H9 (cell line): Measurements from ENCODE around the gene ZCCHC10. TPM values are rescaled to one million over a fixed set of nuclear protein-coding genes. Genes with fewer than 3 reads are reported as not detected.

Source experiments
- DNase-seq: peaks from one replicate; pipeline ENCODE4 v3.0.0-alpha.2; 2017
- H2AFZ ChIP-seq: one replicate; pipeline ENCODE4 v1.6.1; 2013; ENCODE audit warnings: mild to moderate bottlenecking, low read length, control low read depth, moderate library complexity
- H2AK5ac ChIP-seq: 2 replicates; pipeline ENCODE4 v1.6.1; 2013; ENCODE audit warnings: low read length, control low read depth, mixed read lengths; ENCODE audit not compliant: insufficient read length
- H2BK120ac ChIP-seq: one replicate; pipeline ENCODE4 v1.6.1; 2013; ENCODE audit warnings: low read depth, mild to moderate bottlenecking, low read length, control low read depth, inconsistent platforms; ENCODE audit not compliant: poor library complexity, severe bottlenecking
- H2BK12ac ChIP-seq: 2 replicates; pipeline ENCODE4 v1.6.1; 2013; ENCODE audit warnings: low read length, control low read depth, mixed read lengths, low read depth; ENCODE audit not compliant: insufficient read length
- H2BK15ac ChIP-seq: 2 replicates; pipeline ENCODE4 v1.6.1; 2013; ENCODE audit warnings: low read depth, low read length, control low read depth
- H2BK20ac ChIP-seq: one replicate; pipeline ENCODE4 v1.6.1; 2013; ENCODE audit warnings: low read depth, mild to moderate bottlenecking, low read length, control low read depth, inconsistent platforms; ENCODE audit not compliant: poor library complexity, severe bottlenecking
- H2BK5ac ChIP-seq: 2 replicates; pipeline ENCODE4 v1.6.1; 2013; ENCODE audit warnings: low read length, control low read depth, mixed read lengths; ENCODE audit not compliant: insufficient read length
- H3K14ac ChIP-seq: 2 replicates; pipeline ENCODE4 v1.6.1; 2013; ENCODE audit warnings: low read length, control low read depth; ENCODE audit not compliant: insufficient read depth
- H3K18ac ChIP-seq: 2 replicates; pipeline ENCODE4 v1.6.1; 2013; ENCODE audit warnings: low read depth, mild to moderate bottlenecking, mixed read lengths, low read length, control low read depth; ENCODE audit not compliant: insufficient read length
- H3K23ac ChIP-seq: 2 replicates; pipeline ENCODE4 v1.6.1; 2013; ENCODE audit warnings: low read length, control low read depth, mixed read lengths, low read depth; ENCODE audit not compliant: insufficient read length
- H3K23me2 ChIP-seq: 2 replicates; pipeline ENCODE4 v1.6.1; 2013; ENCODE audit warnings: low read depth, mild to moderate bottlenecking, mixed read lengths, low read length, control low read depth; ENCODE audit not compliant: insufficient read length, poor library complexity, severe bottlenecking
- H3K27ac ChIP-seq: 2 replicates; pipeline ENCODE4 v1.5.1; 2013; ENCODE audit warnings: low read length, control low read depth, mixed read lengths, low read depth; ENCODE audit not compliant: insufficient read length
- H3K27me3 ChIP-seq: 2 replicates; pipeline ENCODE4 v1.6.1; 2013; ENCODE audit warnings: low read length, control low read depth, inconsistent platforms; ENCODE audit not compliant: insufficient read depth
- H3K4ac ChIP-seq: 2 replicates; pipeline ENCODE4 v1.6.1; 2013; ENCODE audit warnings: low read depth, mild to moderate bottlenecking, control low read depth, inconsistent platforms, low read length, moderate library complexity
- H3K4me1 ChIP-seq: 2 replicates; pipeline ENCODE4 v1.6.1; 2013; ENCODE audit warnings: low read length, control low read depth, inconsistent platforms; ENCODE audit not compliant: insufficient read depth
- H3K4me2 ChIP-seq: 2 replicates; pipeline ENCODE4 v1.6.1; 2013; ENCODE audit warnings: low read length, control low read depth, mixed read lengths; ENCODE audit not compliant: insufficient read length, insufficient read depth
- H3K56ac ChIP-seq: 2 replicates; pipeline ENCODE4 v1.6.1; 2013; ENCODE audit warnings: low read depth, mild to moderate bottlenecking, mixed read lengths, low read length, control low read depth; ENCODE audit not compliant: insufficient read length
- H3K79me1 ChIP-seq: 2 replicates; pipeline ENCODE4 v1.6.1; 2013; ENCODE audit warnings: low read depth, mild to moderate bottlenecking, moderate library complexity, low read length, control low read depth, inconsistent platforms; ENCODE audit not compliant: insufficient read depth, poor library complexity, severe bottlenecking
- H3K79me2 ChIP-seq: 2 replicates; pipeline ENCODE4 v1.6.1; 2013; ENCODE audit warnings: low read length, control low read depth, inconsistent platforms; ENCODE audit not compliant: insufficient read depth
- H3K9ac ChIP-seq: 2 replicates; pipeline ENCODE4 v1.6.1; 2013; ENCODE audit warnings: low read length, control low read depth, mixed read lengths; ENCODE audit not compliant: insufficient read length; ENCODE audit errors: extremely low read depth
- H3K9me3 ChIP-seq: one replicate; pipeline ENCODE4 v1.6.1; 2013; ENCODE audit warnings: low read depth, low read length, inconsistent platforms; ENCODE audit not compliant: control insufficient read depth
- H3T11ph ChIP-seq: one replicate; pipeline ENCODE4 v1.6.1; 2013; ENCODE audit warnings: mild to moderate bottlenecking, low read length, control low read depth, inconsistent platforms
- H4K20me1 ChIP-seq: one replicate; pipeline ENCODE4 v1.6.1; 2013; ENCODE audit not compliant: control insufficient read depth, insufficient read length, insufficient read depth
- H4K5ac ChIP-seq: 2 replicates; pipeline ENCODE4 v1.6.1; 2013; ENCODE audit warnings: low read depth, mild to moderate bottlenecking, mixed read lengths, low read length, control low read depth; ENCODE audit not compliant: insufficient read length
- H4K8ac ChIP-seq: replicated peaks from 2 replicates; pipeline ENCODE4 v1.6.1; 2013; ENCODE audit warnings: low read length, control low read depth, mixed read lengths, low read depth; ENCODE audit not compliant: insufficient read length
- H4K91ac ChIP-seq: 2 replicates; pipeline ENCODE4 v1.6.1; 2013; ENCODE audit warnings: low read depth, mild to moderate bottlenecking, moderate library complexity, mixed read lengths, low read length, control low read depth; ENCODE audit not compliant: insufficient read length
- H3K27ac Mint-ChIP-seq, 3 experiments: 2 replicates in 2 of 3; 3 replicates in 1 of 3; pipeline ENCODE4 v1.8.0; 2020 to 2021; ENCODE audit warnings: mixed read lengths in 3 of 3, mild to moderate bottlenecking in 1 of 3, moderate library complexity in 1 of 3
- H3K27me3 Mint-ChIP-seq: 2 replicates; pipeline ENCODE4 v1.8.0; 2021; ENCODE audit warnings: low read depth, mild to moderate bottlenecking, moderate library complexity, mixed read lengths
- H3K36me3 Mint-ChIP-seq, 3 experiments: 2 replicates in 2 of 3; 3 replicates in 1 of 3; pipeline ENCODE4 v1.8.0; 2020 to 2021; ENCODE audit warnings: low read depth in 3 of 3, mixed read lengths in 3 of 3; ENCODE audit not compliant: insufficient read depth in 1 of 3
- H3K4me1 Mint-ChIP-seq, 2 experiments: 2 replicates each; pipeline ENCODE4 v1.8.0; 2020; ENCODE audit warnings: mixed read lengths in 2 of 2
- H3K4me3 Mint-ChIP-seq, 2 experiments: 2 replicates in 1 of 2; 3 replicates in 1 of 2; pipeline ENCODE4 v1.8.0; 2020 to 2021; ENCODE audit warnings: mild to moderate bottlenecking in 2 of 2, mixed read lengths in 2 of 2, moderate library complexity in 1 of 2
- H3K9me3 Mint-ChIP-seq, 2 experiments: 2 replicates in 1 of 2; 3 replicates in 1 of 2; pipeline ENCODE4 v1.8.0; 2020; ENCODE audit warnings: mild to moderate bottlenecking in 2 of 2, mixed read lengths in 2 of 2, moderate library complexity in 1 of 2
- CTCF ChIP-seq: fragments of 200-600 bp; sonication (generic); conservative IDR thresholded peaks from 3 replicates; pipeline ENCODE4 v1.8.0; 2021; ENCODE audit warnings: antibody characterized with exemption, mild to moderate bottlenecking
- WGBS: extraction: QIAGEN DNeasy Blood & Tissue Kit; methylation state at CpG from one replicate; pipeline ENCODE4 v1.1.7; 2013; ENCODE audit warnings: missing lambda C conversion rate, low lambda C conversion rate, mixed read lengths; ENCODE audit not compliant: insufficient read length; ENCODE audit errors: extremely low coverage; 5-methylcytosine and 5-hydroxymethylcytosine counted together
- total RNA-seq: library from RNA; stranded (reverse); gene quantifications from 2 replicates; pipeline ENCODE4 v1.2.1, GENCODE V29; 2021

The ZCCHC10 gene
- total RNA-seq, 1 experiment from 2014 or later: 34.0 TPM

- Mint-ChIP-seq H3K9me3 (no peaks in the 10 kb centered on the region; a peak in 2 of 5 replicates), H3K27me3 (no peaks in the 10 kb centered on the region), H3K27ac (peak overlapping the region in 2 of 3 experiments; percentile 90 to 91; a peak in 4 of 7 replicates), H3K4me1 (peaks cover 27 to 31% of the 10 kb centered on the region in 2 experiments), H3K36me3 (peaks cover 4 to 18% (median 10%) of the 10 kb centered on the region in 3 experiments; a peak in 6 of 7 replicates), H3K4me3 (peak overlapping the region in 1 of 2 experiments; percentile 59; a peak in 3 of 5 replicates)
- H2BK15ac ChIP-seq: no peak overlapping the region
- TF ChIP-seq CTCF: no peak
- no peak overlapping the region for H4K5ac ChIP-seq
- no peak for DNase-seq
- no peak overlapping the region for H3K56ac ChIP-seq
- H2BK12ac ChIP-seq: no peak overlapping the region
- H2BK120ac ChIP-seq: no peak overlapping the region
- H3K79me2 ChIP-seq: peaks cover 25% of the 10 kb centered on the region
- no peaks in the 10 kb centered on the region for H3K79me1 ChIP-seq
- H2AK5ac ChIP-seq: no peak overlapping the region
- no CpG with 5 or more reads among the region's 1 CpG for WGBS
- peaks cover 2% of the 10 kb centered on the region; the same call in 1 of the 2 replicates for H3K4me1 ChIP-seq
- no peaks in the 10 kb centered on the region for H4K20me1 ChIP-seq
- peak overlapping the region; percentile 96 for H3K27ac ChIP-seq
- H2BK5ac ChIP-seq: no peak overlapping the region
- peaks cover 10% of the 10 kb centered on the region for H3K23me2 ChIP-seq
- no peak overlapping the region for H3K14ac ChIP-seq
- no peak overlapping the region for H3K9ac ChIP-seq
- no peaks in the 10 kb centered on the region for H3K9me3 ChIP-seq
- H3K23ac ChIP-seq: no peak overlapping the region
- H2AFZ ChIP-seq: no peak overlapping the region
- H2BK20ac ChIP-seq: no peak overlapping the region
- H4K8ac ChIP-seq: no peak overlapping the region
- no peak overlapping the region for H4K91ac ChIP-seq
- H3K4ac ChIP-seq: no peak overlapping the region
- H3K18ac ChIP-seq: no peak overlapping the region
- no peak overlapping the region for H3T11ph ChIP-seq
- H3K4me2 ChIP-seq: no peak overlapping the region
- no peaks in the 10 kb centered on the region for H3K27me3 ChIP-seq
These were observed 23.3 kb upstream of the ZCCHC10 start for GRCh38 chr5:133049726-133050048.
